HG03565 (cell line): ENCODE data around the gene SLC7A10.
A peak's percentile ranks its signal among the peaks of the same experiment; 100 is the strongest.
"Not testable (repeated sequence)": the region's sequence is repeated elsewhere in the genome, so short reads cannot be mapped to it uniquely, and the experiment has no call there.

ENCODE experiments used
- ATAC-seq: cut with Tn5 transposase; IDR thresholded peaks from one replicate; pipeline ENCODE4 v1.9.1; 2021; ENCODE audit warnings: mild to moderate bottlenecking, moderate library complexity; ENCODE audit not compliant: unreplicated experiment

Gene SLC7A10

DNA sequence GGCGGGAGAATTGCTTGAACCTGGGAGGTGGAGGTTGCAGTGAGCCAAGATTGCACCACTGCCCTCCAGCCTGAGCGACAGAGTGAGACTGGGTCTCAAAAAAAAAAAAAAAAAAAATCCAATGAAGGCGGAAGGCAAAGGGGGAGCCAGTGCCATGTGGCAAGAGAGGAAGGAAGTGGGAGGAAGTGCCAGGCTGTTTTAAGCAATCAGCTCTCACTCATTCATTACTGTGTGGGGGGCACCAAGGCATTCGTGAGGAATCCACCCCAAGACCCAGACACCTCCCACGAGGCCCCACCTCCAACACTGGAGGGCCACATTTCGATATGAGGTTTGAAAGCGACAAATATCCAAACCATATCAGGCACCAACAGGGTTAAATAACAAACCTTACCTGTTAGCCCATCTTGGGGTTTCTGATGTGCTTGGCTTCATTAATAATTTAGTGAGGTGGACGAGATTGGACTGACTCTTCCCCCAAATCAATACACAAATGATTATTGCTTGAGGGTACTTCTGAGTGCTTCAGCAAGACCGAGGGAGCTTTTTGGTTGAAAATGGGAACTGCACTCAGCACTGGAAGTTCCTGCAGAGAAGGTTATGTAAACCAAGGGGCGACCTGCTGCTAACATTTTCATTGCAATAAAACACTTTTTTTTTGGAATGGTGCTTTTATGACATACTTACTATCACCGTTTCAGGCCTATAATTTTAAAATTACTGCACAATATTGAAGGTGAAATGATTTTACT lies 39.0 kb downstream of the SLC7A10 start:
- ATAC-seq = no peak

GRCh38 chr19:33177417-33177979 lies 48.2 kb downstream of the SLC7A10 start:
- ATAC-seq = no peak

DNA sequence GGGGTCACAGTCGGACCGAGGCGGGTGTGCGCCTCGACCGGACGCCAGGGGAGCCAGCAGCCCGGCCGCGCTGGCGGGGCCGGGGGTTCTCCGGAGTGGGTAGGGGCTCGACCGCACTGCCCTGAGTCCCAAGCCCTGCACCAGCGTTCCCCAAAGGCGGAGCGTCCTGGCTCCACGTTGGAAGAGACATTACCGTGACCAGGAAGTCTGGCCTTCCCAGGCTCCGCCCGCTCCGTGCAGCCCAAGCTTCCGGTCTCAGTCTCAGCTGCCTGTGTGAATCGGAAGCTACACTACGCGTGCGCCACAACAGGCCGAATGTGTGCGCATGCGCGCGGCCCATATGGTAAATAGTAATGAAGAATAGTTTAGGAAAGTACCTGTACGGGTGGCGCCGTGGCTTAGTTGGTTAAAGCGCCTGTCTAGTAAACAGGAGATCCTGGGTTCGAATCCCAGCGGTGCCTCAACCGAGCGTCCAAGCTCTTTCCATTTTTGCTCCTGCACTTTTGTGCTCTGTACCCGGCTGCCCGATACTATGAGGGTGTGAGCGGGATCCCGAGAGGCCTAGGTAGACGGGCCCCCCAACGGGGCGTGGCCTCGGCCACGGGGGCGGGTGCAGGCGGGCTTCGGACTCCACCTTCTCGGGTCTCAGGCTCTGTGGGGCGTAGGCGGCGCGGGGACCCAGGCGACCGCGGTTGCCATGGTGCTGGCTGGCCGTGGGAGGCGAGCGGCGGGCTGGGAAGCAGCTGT lies 48.8 kb downstream of the SLC7A10 start:
- peak; percentile 68 for ATAC-seq

GRCh38 chr19:33175886-33176669 lies 49.6 kb downstream of the SLC7A10 start:
- peak; percentile 1 for ATAC-seq

DNA sequence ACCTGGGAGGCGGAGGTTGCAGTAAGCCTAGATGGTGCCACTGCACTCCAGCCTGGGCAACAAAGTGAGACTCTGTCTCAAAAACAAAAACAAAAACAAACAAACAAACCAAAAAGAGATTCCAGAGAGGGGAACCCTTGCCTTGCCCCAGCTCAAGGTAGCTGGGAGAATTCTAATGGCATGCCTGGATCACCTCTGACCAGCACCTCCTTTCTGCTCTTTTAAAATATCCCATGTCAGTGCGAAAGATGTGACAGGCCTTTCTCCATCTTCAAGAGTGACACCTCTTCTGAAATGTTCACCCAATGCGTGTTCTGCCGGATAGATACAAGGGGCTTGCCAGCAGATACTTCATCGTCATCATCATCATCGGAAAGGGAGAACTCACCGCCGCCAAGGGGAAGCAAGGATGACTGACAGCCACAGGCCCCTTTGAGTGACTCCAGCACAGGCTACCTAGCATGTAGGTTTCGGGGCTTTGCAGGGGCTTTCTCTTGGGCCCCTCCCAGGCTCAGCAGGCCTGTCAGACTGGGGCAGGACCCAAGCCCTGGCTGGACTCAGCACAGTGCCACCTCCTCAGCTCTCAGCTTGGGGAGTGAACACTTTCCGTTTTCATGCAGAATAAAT lies 50.4 kb downstream of the SLC7A10 start:
- ATAC-seq = no peak

GRCh38 chr19:33174186-33174585 lies 51.5 kb downstream of the SLC7A10 start:
- ATAC-seq = no peak

DNA sequence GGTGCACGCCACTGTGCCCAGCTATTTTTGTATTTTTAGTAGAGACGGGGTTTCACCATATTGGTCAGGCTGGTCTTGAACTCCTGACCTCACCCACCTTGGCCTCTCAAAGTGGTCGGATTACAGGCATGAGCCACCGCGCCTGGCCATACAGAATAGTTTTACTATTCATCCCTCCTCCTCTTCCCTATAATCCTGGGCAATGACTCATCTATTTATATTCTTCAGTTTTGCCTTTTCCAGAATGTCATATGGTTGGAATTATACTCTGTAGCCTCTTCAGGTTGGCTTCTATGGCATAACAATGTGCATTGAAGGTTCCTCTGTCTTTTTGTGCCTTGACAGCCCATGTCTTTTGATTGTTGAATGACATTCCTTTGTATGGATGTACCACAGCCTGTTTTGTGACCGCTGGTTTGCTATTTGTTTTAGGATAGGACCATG lies 53.7 kb downstream of the SLC7A10 start:
- no peak for ATAC-seq

- ATAC-seq = no peak
Measured at GRCh38 chr19:33171222-33171795, 54.3 kb downstream of the SLC7A10 start.

DNA sequence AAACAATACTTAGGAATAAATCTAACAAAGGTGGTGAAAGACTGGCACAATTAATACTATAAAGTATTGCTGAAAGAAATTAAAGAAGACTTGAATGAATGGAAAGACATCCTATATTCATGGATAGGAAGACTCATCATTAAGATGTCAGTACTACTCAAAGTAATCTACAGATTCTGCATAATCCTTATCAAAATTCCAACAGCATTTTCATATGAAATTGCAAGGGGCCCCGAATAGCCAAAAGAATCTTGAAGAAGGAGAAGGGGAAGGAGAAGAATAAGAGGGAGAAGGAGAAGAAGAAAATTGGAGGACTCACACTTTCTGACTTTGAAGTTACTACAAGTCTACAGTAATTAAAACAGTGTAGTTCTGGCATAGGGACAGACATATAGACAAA lies 57.1 kb downstream of the SLC7A10 start:
- ATAC-seq = no peak

GRCh38 chr19:33167438-33167837 lies 58.2 kb downstream of the SLC7A10 start:
- no peak for ATAC-seq

GRCh38 chr19:33166037-33166436 lies 59.6 kb downstream of the SLC7A10 start:
- ATAC-seq = not testable (repeated sequence)

GRCh38 chr19:33163481-33163880 lies 62.2 kb downstream of the SLC7A10 start:
- ATAC-seq = no peak

DNA sequence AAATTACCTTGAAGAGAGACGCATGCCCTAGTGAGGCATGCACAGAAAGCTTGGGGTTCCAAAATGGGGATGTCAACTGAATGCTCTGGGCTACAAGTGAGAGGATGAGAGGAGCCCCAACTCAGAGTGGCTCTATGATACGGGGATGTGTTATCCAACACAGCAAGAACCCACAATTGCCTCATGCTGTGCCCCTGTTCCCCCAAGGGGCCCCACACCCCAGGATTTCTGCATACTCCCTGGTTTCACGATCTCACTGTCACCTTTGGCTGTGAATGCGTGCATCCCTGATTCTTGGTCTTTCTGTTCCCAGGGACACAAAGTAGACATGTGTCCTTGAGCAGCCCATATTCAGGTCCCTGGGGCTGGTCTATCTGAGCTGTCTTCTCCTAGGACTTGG lies 64.4 kb downstream of the SLC7A10 start:
- no peak for ATAC-seq

DNA sequence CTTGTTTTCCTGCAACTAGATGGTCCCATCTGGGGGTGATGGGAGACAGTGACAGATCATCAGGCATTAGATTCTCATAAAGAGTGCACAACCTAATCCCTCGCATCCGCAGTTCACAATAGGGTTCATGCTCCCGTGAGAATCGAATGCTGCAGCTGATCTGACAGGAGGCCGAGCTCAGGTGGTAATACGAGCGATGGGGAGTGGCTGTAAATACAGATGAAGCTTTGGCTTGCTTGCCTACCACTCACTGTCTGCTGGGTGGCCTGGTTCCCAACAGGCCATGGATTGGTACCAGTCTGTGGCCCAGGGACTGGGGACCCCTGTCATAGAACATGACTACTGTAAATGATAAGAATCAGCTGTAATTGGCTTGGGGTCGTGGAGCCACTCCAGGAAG lies 65.8 kb downstream of the SLC7A10 start:
- ATAC-seq = no peak

- no peak for ATAC-seq
Measured at GRCh38 chr19:33159149-33159548, 66.5 kb downstream of the SLC7A10 start.
